HUES48 (cell line): ENCODE measurements around the gene CACNA2D4.

Experiments used
- H3K27ac ChIP-seq: one replicate; pipeline ENCODE4 v1.7.0; 2013; ENCODE audit warnings: low read depth, low read length, inconsistent platforms
- H3K27me3 ChIP-seq: 2 replicates; pipeline ENCODE4 v1.6.1; 2013; ENCODE audit warnings: mild to moderate bottlenecking, low read length; ENCODE audit not compliant: control insufficient read depth, insufficient read depth
- H3K36me3 ChIP-seq: 2 replicates; pipeline ENCODE4 v1.6.1; 2013; ENCODE audit warnings: low read length; ENCODE audit not compliant: control insufficient read depth, insufficient read depth
- H3K4me1 ChIP-seq: 2 replicates; pipeline ENCODE4 v1.6.1; 2013; ENCODE audit warnings: mild to moderate bottlenecking, low read length; ENCODE audit not compliant: control insufficient read depth, insufficient read depth
- H3K4me3 ChIP-seq: 2 replicates; pipeline ENCODE4 v1.5.1; 2013; ENCODE audit warnings: mild to moderate bottlenecking, low read depth, low read length
- H3K9ac ChIP-seq: 2 replicates; pipeline ENCODE4 v1.6.1; 2013; ENCODE audit warnings: mild to moderate bottlenecking, low read depth, low read length, moderate library complexity
- H3K9me3 ChIP-seq: 2 replicates; pipeline ENCODE4 v1.6.1; 2013; ENCODE audit warnings: low read length; ENCODE audit not compliant: control insufficient read depth, insufficient read depth

The CACNA2D4 gene

GRCh38 chr12:1801303-1801975 is 117.0 kb downstream of the CACNA2D4 start:
- Histone ChIP-seq H3K4me3 (no peak overlapping the region), H3K9me3 (no peaks in the 10 kb centered on the region), H3K9ac (no peak overlapping the region), H3K27ac (no peak overlapping the region), H3K4me1 (no peaks in the 10 kb centered on the region), H3K36me3 (no peaks in the 10 kb centered on the region), H3K27me3 (peaks cover 7% of the 10 kb centered on the region; the same call in 1 of the 2 replicates)

- no peak overlapping the region for H3K9ac ChIP-seq
- H3K27ac ChIP-seq = no peak overlapping the region
- peaks cover 3% of the 10 kb centered on the region for H3K4me1 ChIP-seq
- H3K4me3 ChIP-seq = no peak overlapping the region
- no peaks in the 10 kb centered on the region for H3K9me3 ChIP-seq
- no peaks in the 10 kb centered on the region for H3K36me3 ChIP-seq
- peaks cover 10% of the 10 kb centered on the region; the same call in 1 of the 2 replicates for H3K27me3 ChIP-seq
Measured at GRCh38 chr12:1800401-1801302, 117.8 kb downstream of the CACNA2D4 start.

- Histone ChIP-seq H3K4me1 (peaks cover 5% of the 10 kb centered on the region), H3K27ac (no peak overlapping the region), H3K9ac (no peak overlapping the region), H3K4me3 (no peak overlapping the region), H3K9me3 (no peaks in the 10 kb centered on the region), H3K36me3 (no peaks in the 10 kb centered on the region), H3K27me3 (peaks cover 10% of the 10 kb centered on the region; the same call in 1 of the 2 replicates)
Measured at GRCh38 chr12:1799882-1800400, 118.5 kb downstream of the CACNA2D4 start.

- H3K4me1 ChIP-seq = peaks cover 5% of the 10 kb centered on the region
- H3K36me3 ChIP-seq = no peaks in the 10 kb centered on the region
- H3K9me3 ChIP-seq = no peaks in the 10 kb centered on the region
- H3K27ac ChIP-seq = no peak overlapping the region
- H3K4me3 ChIP-seq = no peak overlapping the region
- peaks cover 10% of the 10 kb centered on the region; the same call in 1 of the 2 replicates for H3K27me3 ChIP-seq
- no peak overlapping the region for H3K9ac ChIP-seq
Measured at GRCh38 chr12:1799051-1799881, 119.2 kb downstream of the CACNA2D4 start.

GRCh38 chr12:1798641-1799020 is 119.8 kb downstream of the CACNA2D4 start:
- Histone ChIP-seq H3K4me1 (peaks cover 5% of the 10 kb centered on the region), H3K4me3 (no peak overlapping the region), H3K9me3 (no peaks in the 10 kb centered on the region), H3K27me3 (peaks cover 10% of the 10 kb centered on the region; the same call in 1 of the 2 replicates), H3K27ac (no peak overlapping the region), H3K36me3 (no peaks in the 10 kb centered on the region), H3K9ac (no peak overlapping the region)

GRCh38 chr12:1797991-1798640 is 120.3 kb downstream of the CACNA2D4 start:
- no peaks in the 10 kb centered on the region for H3K36me3 ChIP-seq
- peaks cover 10% of the 10 kb centered on the region; the same call in 1 of the 2 replicates for H3K27me3 ChIP-seq
- no peak overlapping the region for H3K27ac ChIP-seq
- no peak overlapping the region for H3K9ac ChIP-seq
- H3K4me3 ChIP-seq = no peak overlapping the region
- peaks cover 6% of the 10 kb centered on the region for H3K4me1 ChIP-seq
- no peaks in the 10 kb centered on the region for H3K9me3 ChIP-seq

- H3K27me3 ChIP-seq = peaks cover 10% of the 10 kb centered on the region; the same call in 1 of the 2 replicates
- H3K9me3 ChIP-seq = no peaks in the 10 kb centered on the region
- H3K9ac ChIP-seq = no peak overlapping the region
- peaks cover 12% of the 10 kb centered on the region for H3K4me1 ChIP-seq
- no peak overlapping the region for H3K27ac ChIP-seq
- no peaks in the 10 kb centered on the region for H3K36me3 ChIP-seq
- peak overlapping the region; percentile 67 for H3K4me3 ChIP-seq
Measured at GRCh38 chr12:1797011-1797901, 121.2 kb downstream of the CACNA2D4 start.

GRCh38 chr12:1796515-1797010 is 121.9 kb downstream of the CACNA2D4 start:
- Histone ChIP-seq H3K27ac (no peak overlapping the region), H3K4me1 (peaks cover 12% of the 10 kb centered on the region), H3K27me3 (peaks cover 10% of the 10 kb centered on the region; the same call in 1 of the 2 replicates), H3K9me3 (no peaks in the 10 kb centered on the region), H3K4me3 (peak overlapping the region; percentile 67), H3K9ac (no peak overlapping the region), H3K36me3 (no peaks in the 10 kb centered on the region)

GRCh38 chr12:1795785-1796514 is 122.5 kb downstream of the CACNA2D4 start:
- H3K9ac ChIP-seq = no peak overlapping the region
- no peaks in the 10 kb centered on the region for H3K9me3 ChIP-seq
- H3K4me3 ChIP-seq = peak overlapping the region; percentile 67
- H3K27me3 ChIP-seq = peaks cover 10% of the 10 kb centered on the region; the same call in 1 of the 2 replicates
- H3K36me3 ChIP-seq = no peaks in the 10 kb centered on the region
- H3K4me1 ChIP-seq = peaks cover 12% of the 10 kb centered on the region
- H3K27ac ChIP-seq = no peak overlapping the region
